IPS DF 4.7 (cell line): Measurements from ENCODE around the gene ZIC2.
"Not testable (repeated sequence)": the region's sequence is repeated elsewhere in the genome, so short reads cannot be mapped to it uniquely, and the experiment has no call there.

Experiments used
- DNase-seq: peaks from one replicate; pipeline ENCODE4 v3.0.0-alpha.2; 2013; ENCODE audit warnings: low spot score; ENCODE audit errors: extremely low read depth

The ZIC2 gene

DNA sequence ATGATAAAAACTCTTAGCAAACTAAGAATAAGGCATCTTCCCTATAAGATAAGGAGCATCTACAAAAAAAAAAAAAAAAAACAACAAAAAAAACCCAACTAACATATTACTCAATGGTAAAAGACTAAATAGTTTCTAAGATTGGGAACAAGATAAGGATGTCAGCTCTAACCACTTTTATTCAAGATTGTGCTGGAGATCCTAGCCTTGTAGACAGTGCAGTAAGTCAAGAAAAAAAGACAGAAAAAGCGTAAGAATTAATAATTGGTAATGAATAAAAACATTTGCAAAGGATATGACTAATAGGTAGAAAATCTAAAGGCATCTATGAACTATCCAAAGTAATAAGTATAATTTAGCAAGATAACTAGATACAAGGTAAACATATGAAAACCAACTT is 33.0 kb downstream of the ZIC2 start:
- DNase-seq, result no peak

DNA sequence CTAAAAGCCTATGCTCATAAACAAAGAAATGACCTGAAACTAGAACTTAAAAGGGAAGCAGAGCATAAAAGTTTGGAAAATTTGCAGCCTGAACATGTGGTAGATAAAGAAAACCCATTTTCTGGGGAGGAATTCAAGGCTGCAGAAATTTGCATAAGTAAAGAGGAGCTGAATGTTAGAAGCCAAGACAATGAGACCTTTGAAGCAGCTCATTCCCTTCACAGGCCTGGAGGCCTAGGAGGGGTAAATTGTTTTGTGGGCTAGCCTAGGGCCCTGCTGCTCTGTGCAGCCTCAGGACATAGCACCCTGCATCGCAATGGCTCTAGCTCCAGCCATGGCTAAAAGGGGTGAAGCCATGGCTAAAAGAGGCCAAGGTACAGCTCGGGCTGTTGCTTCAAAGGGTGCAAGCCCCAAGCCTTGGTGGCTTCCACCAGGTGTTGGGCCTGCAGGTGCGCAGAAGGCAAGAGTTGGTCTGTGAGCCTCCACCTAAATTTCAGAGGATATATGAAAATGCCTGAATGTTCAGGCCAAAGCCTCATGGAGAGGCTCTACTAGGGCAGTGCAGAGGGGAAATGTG is 38.3 kb downstream of the ZIC2 start:
- DNase-seq, result no peak

DNA sequence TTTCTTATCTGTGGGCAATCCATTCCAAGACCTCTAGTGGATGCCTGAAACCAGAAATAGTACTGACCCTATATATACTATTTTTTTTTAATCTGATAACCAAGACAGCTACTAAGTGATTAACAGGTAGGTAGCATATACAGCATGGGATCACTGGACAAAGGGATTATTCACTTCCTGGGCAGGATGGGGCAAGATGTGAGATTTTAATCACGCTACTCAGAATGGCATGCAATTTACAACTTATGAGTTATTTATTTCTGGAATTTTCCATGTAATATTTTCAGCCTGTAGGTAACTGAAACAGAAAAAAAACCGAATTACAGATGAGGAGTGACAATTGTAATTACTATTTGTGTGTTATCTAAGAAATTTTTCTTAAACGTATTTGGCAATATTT is 41.2 kb downstream of the ZIC2 start:
- no peak for DNase-seq

DNA sequence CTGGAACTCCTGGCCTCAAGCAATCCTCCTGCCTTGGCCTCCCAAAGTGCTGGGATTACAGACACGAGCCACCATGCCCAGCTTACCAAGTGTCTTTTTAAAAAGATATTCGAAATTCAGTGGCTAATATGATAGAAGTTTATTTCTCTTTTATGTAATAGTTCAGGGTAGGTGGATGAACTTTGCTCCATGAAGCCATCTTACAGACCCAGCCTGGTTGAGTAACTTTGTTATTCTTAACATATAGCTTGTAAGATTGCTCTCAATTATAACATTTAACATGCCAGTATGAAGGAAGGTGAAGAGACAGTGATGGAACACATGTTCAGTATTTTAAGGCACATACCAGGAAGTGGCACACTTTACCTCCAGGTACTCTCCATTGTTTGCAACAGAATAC is 42.4 kb downstream of the ZIC2 start:
- no peak for DNase-seq

DNA sequence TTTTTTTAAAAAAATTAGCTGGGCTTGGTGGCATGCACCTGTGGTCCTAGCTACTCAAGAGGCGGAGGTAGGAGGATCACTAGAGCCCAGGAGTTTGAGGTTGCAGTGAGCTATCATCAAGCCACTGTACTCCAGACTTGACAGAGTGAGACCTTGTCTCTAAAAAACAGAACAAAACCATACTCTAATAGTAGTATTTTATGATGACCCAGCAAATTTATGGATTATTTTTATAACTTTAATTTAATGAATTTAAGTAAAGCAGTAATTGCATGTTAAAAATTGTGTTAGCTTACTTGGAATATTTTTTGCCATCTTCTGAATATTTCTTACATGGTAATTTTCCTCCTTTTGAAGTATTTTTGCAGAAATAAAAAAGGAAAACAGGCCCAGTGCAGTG is 48.3 kb downstream of the ZIC2 start:
- no peak for DNase-seq

DNA sequence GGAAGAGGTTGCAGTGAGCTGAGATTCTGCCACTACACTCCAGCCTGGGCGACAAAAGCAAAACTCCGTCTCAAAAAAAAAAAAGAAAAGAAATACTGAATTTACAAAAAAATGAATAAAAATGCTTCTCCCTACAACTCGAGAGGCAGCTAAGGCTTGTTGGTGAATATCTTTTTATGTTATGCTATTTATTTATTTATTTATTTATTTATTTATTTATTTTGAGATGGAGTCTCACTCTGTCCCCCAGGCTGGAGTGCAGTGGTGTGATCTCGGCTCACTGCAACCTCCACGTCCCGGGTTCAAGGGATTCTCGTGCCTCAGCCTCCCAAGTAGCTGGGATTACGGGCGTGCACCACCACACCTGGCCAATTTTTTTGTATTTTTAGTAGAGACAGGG is 51.1 kb downstream of the ZIC2 start:
- not testable (repeated sequence) for DNase-seq

DNA sequence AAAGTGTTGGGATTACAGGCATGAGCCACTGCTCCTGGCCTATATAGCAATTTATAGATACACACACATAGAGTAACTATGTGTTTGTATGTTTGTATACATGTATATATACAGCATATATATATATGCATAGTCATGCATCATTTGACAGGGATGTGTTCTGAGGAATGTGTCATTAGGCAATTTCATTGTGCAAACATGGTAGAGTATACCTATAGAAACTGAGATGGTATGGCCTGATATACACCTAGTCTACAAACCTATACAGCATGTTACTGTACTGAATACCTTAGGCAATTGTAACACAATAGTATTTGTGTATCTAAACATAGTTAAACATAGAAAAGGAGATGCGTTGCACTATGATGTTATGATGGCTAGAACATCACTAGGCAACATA is 54.4 kb downstream of the ZIC2 start:
- DNase-seq, result no peak
